ENCODE measurements around the gene CBLC.

DNA sequence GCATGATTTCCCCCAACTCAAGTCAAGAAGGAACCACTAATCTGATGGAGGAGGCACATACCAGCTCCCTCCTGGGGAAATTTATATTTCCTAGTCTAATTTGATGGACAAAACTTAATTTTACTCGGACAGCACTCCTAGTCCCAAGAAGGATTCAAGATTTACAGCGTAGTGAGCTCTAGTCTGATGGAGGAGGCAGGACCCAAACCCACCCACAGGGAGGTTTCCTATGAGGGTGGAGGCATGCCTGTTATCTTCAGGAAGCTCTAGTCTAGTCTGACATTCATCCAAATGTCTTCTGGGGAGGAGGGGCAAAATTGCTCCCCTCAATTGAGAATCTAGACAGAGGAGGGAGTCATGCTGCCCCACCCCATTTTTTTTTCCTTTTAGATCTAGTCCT is 39.6 kb upstream of the CBLC start:
- TF ChIP-seq POLR2A (IDR thresholded peaks at IDR 0.05; ENCODE audit: low read depth, low read length) (no peak), POLR2AphosphoS5 (IDR thresholded peaks at IDR 0.05; ENCODE audit: low read depth, low read length) (no peak), TAF1 (IDR thresholded peaks at IDR 0.05; ENCODE audit: borderline replicate concordance, low read depth, low read length) (no peak)

Measured in GM12892 (cell line).